Progenitor cell of endocrine pancreas (in vitro differentiated cells): ENCODE data around the gene ANGPTL2. TPM values are rescaled to one million over a fixed set of nuclear protein-coding genes. Genes with fewer than 3 reads are reported as not detected.
A peak's percentile ranks its signal among the peaks of the same experiment; 100 is the strongest.

Experiments used
- DNase-seq: peaks from one replicate; pipeline ENCODE4 v3.0.0; 2021; ENCODE audit warnings: low spot score; ENCODE audit not compliant: unreplicated experiment
- H3K27ac Mint-ChIP-seq: 2 replicates; pipeline ENCODE4 v1.8.0; 2021; ENCODE audit warnings: mild to moderate bottlenecking, moderate library complexity, mixed read lengths
- H3K27me3 Mint-ChIP-seq: 2 replicates; pipeline ENCODE4 v1.8.0; 2021; ENCODE audit warnings: mixed read lengths
- H3K36me3 Mint-ChIP-seq: 2 replicates; pipeline ENCODE4 v1.8.0; 2022; ENCODE audit warnings: mixed read lengths; ENCODE audit not compliant: insufficient read depth
- H3K4me1 Mint-ChIP-seq: 2 replicates; pipeline ENCODE4 v1.8.0; 2021; ENCODE audit warnings: low read depth, mixed read lengths
- H3K4me3 Mint-ChIP-seq: 2 replicates; pipeline ENCODE4 v1.8.0; 2021; ENCODE audit warnings: low read depth, mild to moderate bottlenecking, moderate library complexity, mixed read lengths
- H3K9me3 Mint-ChIP-seq: 2 replicates; pipeline ENCODE4 v1.8.0; 2021; ENCODE audit warnings: low read depth, mixed read lengths
- total RNA-seq: library from RNA; stranded (reverse); gene quantifications from 2 replicates; pipeline ENCODE4 v1.2.1, GENCODE V29; 2021
- TF ChIP-seq, protein P1 (sequence below): fragments of 200-600 bp; sonication (generic); IDR thresholded peaks from one replicate; pipeline ENCODE4 v1.5.0; 2021; ENCODE audit warnings: antibody characterized with exemption, mild to moderate bottlenecking; ENCODE audit not compliant: unreplicated experiment

Gene ANGPTL2
- total RNA-seq, 1 donor from 2014 or later, result 4.7 TPM

DNA sequence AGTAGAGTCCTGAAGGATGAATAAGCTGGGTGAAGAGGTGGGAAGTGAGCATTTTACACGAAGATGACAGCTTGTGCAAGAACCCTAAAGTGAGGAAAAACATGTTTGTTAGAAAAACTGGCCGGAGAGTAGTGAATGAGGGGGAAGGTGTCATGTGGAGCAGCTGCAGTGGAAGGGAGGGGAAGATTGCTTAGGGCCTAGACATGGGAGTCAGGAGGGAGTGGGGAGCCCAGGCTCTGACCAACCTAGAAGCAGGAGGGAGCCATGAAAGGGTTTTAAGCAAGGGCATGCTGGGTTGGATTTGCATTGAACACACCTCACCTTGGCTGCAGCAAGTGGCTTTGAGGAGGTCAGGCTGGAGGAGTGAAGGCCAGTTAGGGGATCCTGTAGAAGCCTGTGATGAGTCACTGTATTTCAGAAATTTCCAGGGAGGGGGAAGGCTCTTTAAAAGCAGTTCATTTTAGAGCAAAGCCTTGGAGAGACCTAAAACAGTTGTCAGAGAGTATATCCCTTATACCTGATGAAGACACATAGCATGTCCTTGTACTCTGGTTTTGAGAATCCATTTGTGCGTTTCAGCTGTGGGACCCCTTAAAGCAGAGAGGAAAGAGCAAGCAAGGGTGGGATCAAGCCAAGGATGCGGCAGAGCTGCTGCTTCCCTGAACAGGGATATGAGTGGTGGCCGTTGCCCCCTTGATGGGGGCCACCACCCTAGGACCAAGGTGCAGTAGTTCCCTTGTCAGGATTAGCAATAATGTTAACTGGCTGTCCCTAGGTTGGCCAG is 45.4 kb downstream of the ANGPTL2 start:
- no peak for DNase-seq
- Mint-ChIP-seq H3K4me3 (no peak overlapping the region), H3K27ac (no peak overlapping the region), H3K4me1 (peaks cover 13% of the 10 kb centered on the region), H3K9me3 (peaks cover under 1% of the 10 kb centered on the region), H3K36me3 (peaks cover 20% of the 10 kb centered on the region), H3K27me3 (peaks cover 28% of the 10 kb centered on the region)
- TF ChIP-seq, protein P1, sequence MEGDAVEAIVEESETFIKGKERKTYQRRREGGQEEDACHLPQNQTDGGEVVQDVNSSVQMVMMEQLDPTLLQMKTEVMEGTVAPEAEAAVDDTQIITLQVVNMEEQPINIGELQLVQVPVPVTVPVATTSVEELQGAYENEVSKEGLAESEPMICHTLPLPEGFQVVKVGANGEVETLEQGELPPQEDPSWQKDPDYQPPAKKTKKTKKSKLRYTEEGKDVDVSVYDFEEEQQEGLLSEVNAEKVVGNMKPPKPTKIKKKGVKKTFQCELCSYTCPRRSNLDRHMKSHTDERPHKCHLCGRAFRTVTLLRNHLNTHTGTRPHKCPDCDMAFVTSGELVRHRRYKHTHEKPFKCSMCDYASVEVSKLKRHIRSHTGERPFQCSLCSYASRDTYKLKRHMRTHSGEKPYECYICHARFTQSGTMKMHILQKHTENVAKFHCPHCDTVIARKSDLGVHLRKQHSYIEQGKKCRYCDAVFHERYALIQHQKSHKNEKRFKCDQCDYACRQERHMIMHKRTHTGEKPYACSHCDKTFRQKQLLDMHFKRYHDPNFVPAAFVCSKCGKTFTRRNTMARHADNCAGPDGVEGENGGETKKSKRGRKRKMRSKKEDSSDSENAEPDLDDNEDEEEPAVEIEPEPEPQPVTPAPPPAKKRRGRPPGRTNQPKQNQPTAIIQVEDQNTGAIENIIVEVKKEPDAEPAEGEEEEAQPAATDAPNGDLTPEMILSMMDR, result no peak

DNA sequence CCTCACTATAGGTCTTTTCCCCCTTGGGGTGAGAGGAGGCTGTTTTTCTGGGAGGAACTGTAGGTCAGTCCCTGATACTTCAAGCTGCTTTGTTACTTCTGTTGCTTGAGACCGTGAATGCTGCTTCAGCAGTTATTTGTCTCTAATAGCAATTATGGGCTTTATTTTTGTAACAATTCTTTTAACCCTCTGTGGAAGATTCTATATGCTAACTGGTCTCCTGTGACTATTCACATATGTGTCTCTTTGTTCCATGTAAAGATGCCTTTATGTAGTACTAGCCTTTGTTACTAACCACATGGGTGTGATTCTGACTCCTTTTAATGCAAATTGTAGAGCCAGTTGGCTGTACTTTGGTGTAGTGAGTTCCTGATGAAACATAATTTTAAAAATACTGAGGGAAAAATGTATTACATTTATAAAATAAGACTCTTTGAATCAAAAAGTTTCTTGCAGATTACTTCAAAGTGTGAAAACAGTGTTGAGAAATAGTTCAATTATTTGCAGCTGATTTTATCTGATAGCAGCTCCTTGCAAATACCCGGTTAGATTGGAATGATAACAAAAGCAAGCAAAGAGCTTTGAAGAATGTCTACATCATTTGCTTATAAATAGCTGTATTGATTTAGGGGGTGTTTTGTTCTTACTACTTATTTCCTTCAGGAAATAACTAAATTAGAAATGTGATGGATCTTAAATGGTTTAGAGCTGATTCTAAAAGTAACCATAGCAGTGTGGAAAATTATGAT is 46.6 kb downstream of the ANGPTL2 start:
- TF ChIP-seq, protein P1, result no peak
- Mint-ChIP-seq H3K27ac (no peak overlapping the region), H3K4me1 (peaks cover 13% of the 10 kb centered on the region), H3K36me3 (peaks cover 23% of the 10 kb centered on the region), H3K4me3 (no peak overlapping the region), H3K27me3 (peaks cover 28% of the 10 kb centered on the region), H3K9me3 (peaks cover 10% of the 10 kb centered on the region)
- DNase-seq, result no peak

DNA sequence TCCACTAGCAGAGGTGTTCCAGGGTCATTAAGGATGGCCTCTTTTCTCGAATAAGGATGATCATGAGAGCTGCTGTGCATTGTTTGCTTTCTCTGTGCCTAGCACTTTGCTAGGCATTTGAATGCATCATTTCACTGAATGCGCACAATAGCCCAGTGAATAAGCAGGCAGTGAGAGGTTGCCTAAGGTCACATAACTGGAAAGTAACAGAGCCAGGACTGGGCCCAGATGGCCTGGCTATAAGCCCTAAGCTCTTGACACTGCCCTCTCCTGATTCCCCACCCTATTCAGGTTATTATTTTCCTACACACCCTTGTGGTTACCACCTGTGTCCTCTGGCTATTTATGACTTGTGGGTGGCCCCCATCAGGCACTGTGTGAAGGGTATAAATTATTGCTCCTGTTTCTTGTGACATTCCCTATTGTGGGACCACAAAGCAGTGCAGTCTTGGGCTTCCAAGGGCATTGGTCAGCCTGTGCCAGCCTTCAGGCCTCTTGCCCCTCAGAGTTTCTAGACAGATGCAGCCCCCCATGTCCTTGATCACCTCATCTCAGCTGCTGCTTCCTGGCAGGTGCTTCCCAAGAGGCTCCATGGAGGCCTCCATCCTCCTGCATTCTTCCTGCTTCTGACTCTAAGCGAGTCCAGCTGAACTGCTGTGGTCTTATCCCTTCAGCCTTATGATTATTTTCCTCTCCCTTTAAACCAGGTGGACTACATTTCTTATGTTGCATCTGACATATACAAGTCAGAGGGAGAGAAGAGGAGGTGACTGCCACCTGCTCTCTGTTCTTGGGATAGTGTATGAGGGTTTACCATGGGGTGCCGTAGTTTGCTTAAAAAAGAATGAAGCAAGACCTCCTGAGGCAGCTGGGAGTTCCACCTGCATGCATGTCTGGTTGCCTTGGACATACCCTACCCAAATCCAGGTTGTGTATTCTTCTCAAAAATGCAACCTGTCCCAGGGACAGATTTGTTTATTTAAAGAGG is 47.6 kb downstream of the ANGPTL2 start:
- Mint-ChIP-seq H3K27me3 (peaks cover 28% of the 10 kb centered on the region), H3K9me3 (peaks cover 10% of the 10 kb centered on the region), H3K36me3 (peaks cover 30% of the 10 kb centered on the region), H3K4me1 (peaks cover 13% of the 10 kb centered on the region), H3K4me3 (no peak overlapping the region), H3K27ac (no peak overlapping the region)
- no peak for DNase-seq
- TF ChIP-seq, protein P1, result no peak

DNA sequence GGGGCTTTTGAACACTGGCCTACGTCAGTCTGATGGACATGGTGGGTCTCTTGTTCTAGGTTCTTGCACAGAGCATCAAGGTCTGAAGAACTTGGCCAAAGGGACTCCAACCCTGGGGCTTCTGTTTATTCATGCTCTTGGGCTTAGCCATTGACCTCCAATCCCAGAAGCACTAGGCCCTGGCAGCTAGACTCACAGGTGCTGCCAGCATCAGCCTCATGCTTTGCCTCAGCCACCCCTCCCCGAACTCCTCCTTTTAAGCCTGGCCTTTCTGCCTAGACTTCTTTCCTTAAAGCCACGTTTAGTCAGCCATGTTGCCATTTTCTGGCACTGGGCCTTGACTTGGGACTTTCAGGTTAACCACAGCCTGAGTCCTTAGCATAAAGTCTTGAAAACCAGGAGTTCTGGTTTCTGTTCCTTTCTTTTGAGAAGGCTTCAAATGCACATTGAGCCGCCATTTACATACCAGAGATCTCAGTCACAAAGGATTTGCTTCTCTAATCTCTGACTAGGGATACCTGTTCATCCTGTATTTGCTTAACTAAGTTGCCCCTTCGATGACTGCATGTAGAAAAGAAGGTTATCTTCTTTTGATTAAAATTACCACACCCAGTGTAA is 54.7 kb downstream of the ANGPTL2 start:
- no peak for DNase-seq
- Mint-ChIP-seq H3K36me3 (peaks cover 25% of the 10 kb centered on the region), H3K27ac (peak overlapping the region; percentile 60)

More for the DNA sequence above, 54.7 kb downstream of the ANGPTL2 start:
- TF ChIP-seq, protein P1, result no peak
- Mint-ChIP-seq H3K4me3 (no peak overlapping the region), H3K27me3 (no peaks in the 10 kb centered on the region), H3K9me3 (peaks cover 10% of the 10 kb centered on the region), H3K4me1 (peaks cover 7% of the 10 kb centered on the region)
